ENCODE measurements around the gene RREB1.

RREB1 gene

GRCh38 chr6:7080311-7080710 lies 27.4 kb upstream of the RREB1 start:
- CTCF ChIA-PET: interaction anchor here (0.8 kb wide), 1 partner anchor 406 kb away, joined by 3 read pairs; no protein-coding TSS in a partner anchor
- DNase-seq: peak in 2 of 3 donors; percentile 18 to 25
- no peaks in the 10 kb centered on the region for H3K9me3 ChIP-seq (ENCODE audit: control extremely low read depth in 1 of 5, control insufficient read depth in 4 of 5, insufficient read depth in 2 of 5, low read depth in 1 of 5, low read length in 4 of 5)
- H3K4me1 ChIP-seq (ENCODE audit: control extremely low read depth in 1 of 4, control insufficient read depth in 4 of 4, insufficient read depth in 4 of 4, low read length in 3 of 4): peaks cover 0 to 9% (median 2%) of the 10 kb centered on the region in 4 experiments
- POLR2A ChIA-PET: no interaction called here
- H3K4me3 ChIP-seq (ENCODE audit: control insufficient read depth in 1 of 7, extremely low read depth in 1 of 7, insufficient read depth in 4 of 7, low read depth in 2 of 7, low read length in 6 of 7): no peak overlapping the region
- WGBS (ENCODE audit: insufficient coverage): no CpG with 5 or more reads among the region's 2 CpGs
- H3K36me3 ChIP-seq (ENCODE audit: control insufficient read depth in 4 of 4, insufficient read depth in 4 of 4, low read length in 3 of 4): no peaks in the 10 kb centered on the region
- H3K27me3 ChIP-seq (replicated peaks in 2 of 5; ENCODE audit: control insufficient read depth in 4 of 5, insufficient read depth in 5 of 5, low read length in 4 of 5): no peaks in the 10 kb centered on the region
- H3K27ac ChIP-seq (ENCODE audit: insufficient read depth in 1 of 2, low read depth in 1 of 2, low read length in 2 of 2, poor library complexity in 1 of 2, severe bottlenecking in 2 of 2): no peak overlapping the region

GRCh38 chr6:7085911-7086310 lies 21.9 kb upstream of the RREB1 start:
- Histone ChIP-seq H3K4me3 (ENCODE audit: control insufficient read depth in 1 of 7, extremely low read depth in 1 of 7, insufficient read depth in 4 of 7, low read depth in 2 of 7, low read length in 6 of 7) (peak overlapping the region in 1 of 7 experiments; percentile 70), H3K9me3 (ENCODE audit: control extremely low read depth in 1 of 5, control insufficient read depth in 4 of 5, insufficient read depth in 2 of 5, low read depth in 1 of 5, low read length in 4 of 5) (no peaks in the 10 kb centered on the region), H3K27me3 (replicated peaks in 2 of 5; ENCODE audit: control insufficient read depth in 4 of 5, insufficient read depth in 5 of 5, low read length in 4 of 5) (no peaks in the 10 kb centered on the region), H3K27ac (ENCODE audit: insufficient read depth in 1 of 2, low read depth in 1 of 2, low read length in 2 of 2, poor library complexity in 1 of 2, severe bottlenecking in 2 of 2) (no peak overlapping the region), H3K4me1 (ENCODE audit: control extremely low read depth in 1 of 4, control insufficient read depth in 4 of 4, insufficient read depth in 4 of 4, low read length in 3 of 4) (peaks cover 12 to 37% (median 26%) of the 10 kb centered on the region in 4 experiments), H3K36me3 (ENCODE audit: control insufficient read depth in 4 of 4, insufficient read depth in 4 of 4, low read length in 3 of 4) (no peaks in the 10 kb centered on the region)
- ChIA-PET CTCF (interaction anchor here (0.7 to 2.3 kb wide), 11 partner anchors 12 to 409 kb away, joined by 3 to 9 read pairs (median 5); no protein-coding TSS in a partner anchor), POLR2A (interaction anchor here (1.0 to 2.0 kb wide), 2 partner anchors 12 to 34 kb away, joined by 4 to 6 read pairs; no protein-coding TSS in a partner anchor)
- DNase-seq: peak in 2 of 3 donors; percentile 23 to 24
- WGBS (ENCODE audit: insufficient coverage): 100% methylated on average over 1 of the region's 1 CpG

GRCh38 chr6:7086488-7086887 lies 21.3 kb upstream of the RREB1 start:
- ChIA-PET POLR2A (interaction anchor here (1.0 to 2.0 kb wide), 2 partner anchors 13 to 35 kb away, joined by 4 to 6 read pairs; no protein-coding TSS in a partner anchor), CTCF (interaction anchor here (0.7 to 2.3 kb wide), 26 partner anchors 8 to 410 kb away, joined by 3 to 9 read pairs (median 4); no protein-coding TSS in a partner anchor)
- Histone ChIP-seq H3K27me3 (replicated peaks in 2 of 5; ENCODE audit: control insufficient read depth in 4 of 5, insufficient read depth in 5 of 5, low read length in 4 of 5) (no peaks in the 10 kb centered on the region), H3K4me3 (ENCODE audit: control insufficient read depth in 1 of 7, extremely low read depth in 1 of 7, insufficient read depth in 4 of 7, low read depth in 2 of 7, low read length in 6 of 7) (peak overlapping the region in 6 of 7 experiments; percentile 23 to 74 (median 64)), H3K9me3 (ENCODE audit: control extremely low read depth in 1 of 5, control insufficient read depth in 4 of 5, insufficient read depth in 2 of 5, low read depth in 1 of 5, low read length in 4 of 5) (no peaks in the 10 kb centered on the region), H3K4me1 (ENCODE audit: control extremely low read depth in 1 of 4, control insufficient read depth in 4 of 4, insufficient read depth in 4 of 4, low read length in 3 of 4) (peaks cover 12 to 37% (median 26%) of the 10 kb centered on the region in 4 experiments), H3K36me3 (ENCODE audit: control insufficient read depth in 4 of 4, insufficient read depth in 4 of 4, low read length in 3 of 4) (no peaks in the 10 kb centered on the region), H3K27ac (ENCODE audit: insufficient read depth in 1 of 2, low read depth in 1 of 2, low read length in 2 of 2, poor library complexity in 1 of 2, severe bottlenecking in 2 of 2) (peak overlapping the region; percentile 31 to 68)
- 5% methylated on average over 8 of the region's 9 CpGs for WGBS (ENCODE audit: insufficient coverage)
- peak; percentile 72 to 81 (median 75) for DNase-seq

GRCh38 chr6:7087066-7087465 lies 20.7 kb upstream of the RREB1 start:
- DNase-seq: peak in 2 of 3 donors; percentile 46 to 53
- Histone ChIP-seq H3K36me3 (ENCODE audit: control insufficient read depth in 4 of 4, insufficient read depth in 4 of 4, low read length in 3 of 4) (no peaks in the 10 kb centered on the region), H3K4me1 (ENCODE audit: control extremely low read depth in 1 of 4, control insufficient read depth in 4 of 4, insufficient read depth in 4 of 4, low read length in 3 of 4) (peaks cover 12 to 37% (median 26%) of the 10 kb centered on the region in 4 experiments), H3K4me3 (ENCODE audit: control insufficient read depth in 1 of 7, extremely low read depth in 1 of 7, insufficient read depth in 4 of 7, low read depth in 2 of 7, low read length in 6 of 7) (peak overlapping the region in 6 of 7 experiments; percentile 23 to 74 (median 64)), H3K27me3 (replicated peaks in 2 of 5; ENCODE audit: control insufficient read depth in 4 of 5, insufficient read depth in 5 of 5, low read length in 4 of 5) (no peaks in the 10 kb centered on the region), H3K9me3 (ENCODE audit: control extremely low read depth in 1 of 5, control insufficient read depth in 4 of 5, insufficient read depth in 2 of 5, low read depth in 1 of 5, low read length in 4 of 5) (no peaks in the 10 kb centered on the region), H3K27ac (ENCODE audit: insufficient read depth in 1 of 2, low read depth in 1 of 2, low read length in 2 of 2, poor library complexity in 1 of 2, severe bottlenecking in 2 of 2) (peak overlapping the region in 1 of 2 experiments; percentile 68)
- CTCF ChIA-PET: interaction anchor here (0.8 to 2.3 kb wide), 27 partner anchors 9 to 410 kb away, joined by 3 to 9 read pairs (median 4); no protein-coding TSS in a partner anchor
- POLR2A ChIA-PET: interaction anchor here (0.7 to 2.0 kb wide), 3 partner anchors 13 to 35 kb away, joined by 3 to 6 read pairs (median 4); no protein-coding TSS in a partner anchor
- WGBS (ENCODE audit: insufficient coverage): 74% methylated on average over 1 of the region's 3 CpGs

- H3K4me3 ChIP-seq (ENCODE audit: control insufficient read depth in 1 of 7, extremely low read depth in 1 of 7, insufficient read depth in 4 of 7, low read depth in 2 of 7, low read length in 6 of 7): peak overlapping the region in 4 of 7 experiments; percentile 49 to 74 (median 64)
- WGBS (ENCODE audit: insufficient coverage): 39% methylated on average over 7 of the region's 7 CpGs
- CTCF ChIA-PET: interaction anchor here (0.8 to 2.3 kb wide), 21 partner anchors 9 to 326 kb away, joined by 3 to 9 read pairs (median 5); no protein-coding TSS in a partner anchor
These were observed 20.2 kb upstream of the RREB1 start for GRCh38 chr6:7087491-7087979.

GRCh38 chr6:7088076-7088742 lies 19.6 kb upstream of the RREB1 start:
- H3K4me1 ChIP-seq (ENCODE audit: control extremely low read depth in 1 of 4, control insufficient read depth in 4 of 4, insufficient read depth in 4 of 4, low read length in 3 of 4): peaks cover 12 to 37% (median 26%) of the 10 kb centered on the region in 4 experiments
- peak overlapping the region in 2 of 7 experiments; percentile 14 to 70 for H3K4me3 ChIP-seq (ENCODE audit: control insufficient read depth in 1 of 7, extremely low read depth in 1 of 7, insufficient read depth in 4 of 7, low read depth in 2 of 7, low read length in 6 of 7)
- H3K36me3 ChIP-seq (ENCODE audit: control insufficient read depth in 4 of 4, insufficient read depth in 4 of 4, low read length in 3 of 4): no peaks in the 10 kb centered on the region
- DNase-seq: peak in 1 of 3 donors; percentile 31
- ChIA-PET POLR2A (interaction anchor here (0.6 kb wide), 1 partner anchor 108 kb away, joined by 5 read pairs; no protein-coding TSS in a partner anchor), CTCF (interaction anchor here (1.2 to 2.3 kb wide), 10 partner anchors 8 to 155 kb away, joined by 4 to 9 read pairs (median 5); no protein-coding TSS in a partner anchor)
- H3K9me3 ChIP-seq (ENCODE audit: control extremely low read depth in 1 of 5, control insufficient read depth in 4 of 5, insufficient read depth in 2 of 5, low read depth in 1 of 5, low read length in 4 of 5): no peaks in the 10 kb centered on the region
- WGBS (ENCODE audit: insufficient coverage): no CpG with 5 or more reads among the region's 2 CpGs
- no peaks in the 10 kb centered on the region for H3K27me3 ChIP-seq (replicated peaks in 2 of 5; ENCODE audit: control insufficient read depth in 4 of 5, insufficient read depth in 5 of 5, low read length in 4 of 5)
- H3K27ac ChIP-seq (ENCODE audit: insufficient read depth in 1 of 2, low read depth in 1 of 2, low read length in 2 of 2, poor library complexity in 1 of 2, severe bottlenecking in 2 of 2): no peak overlapping the region

More at GRCh38 chr6:7087491-7087979, 20.2 kb upstream of the RREB1 start:
- Histone ChIP-seq H3K27me3 (replicated peaks in 2 of 5; ENCODE audit: control insufficient read depth in 4 of 5, insufficient read depth in 5 of 5, low read length in 4 of 5) (no peaks in the 10 kb centered on the region), H3K9me3 (ENCODE audit: control extremely low read depth in 1 of 5, control insufficient read depth in 4 of 5, insufficient read depth in 2 of 5, low read depth in 1 of 5, low read length in 4 of 5) (no peaks in the 10 kb centered on the region), H3K27ac (ENCODE audit: insufficient read depth in 1 of 2, low read depth in 1 of 2, low read length in 2 of 2, poor library complexity in 1 of 2, severe bottlenecking in 2 of 2) (peak overlapping the region in 1 of 2 experiments; percentile 68), H3K4me1 (ENCODE audit: control extremely low read depth in 1 of 4, control insufficient read depth in 4 of 4, insufficient read depth in 4 of 4, low read length in 3 of 4) (peaks cover 12 to 37% (median 26%) of the 10 kb centered on the region in 4 experiments), H3K36me3 (ENCODE audit: control insufficient read depth in 4 of 4, insufficient read depth in 4 of 4, low read length in 3 of 4) (no peaks in the 10 kb centered on the region)
- DNase-seq: peak; percentile 16 to 54 (median 36)
- POLR2A ChIA-PET: interaction anchor here (0.6 to 2.0 kb wide), 3 partner anchors 19 to 109 kb away, joined by 3 to 6 read pairs (median 5); no protein-coding TSS in a partner anchor

Measured in common myeloid progenitor, CD34-positive (primary cell).